GM21423 (cell line): ENCODE data around the gene NADK.

Experiments
- ATAC-seq: cut with Tn5 transposase; IDR thresholded peaks from one replicate; pipeline ENCODE4 v1.9.1; 2021; ENCODE audit warnings: mild to moderate bottlenecking, moderate library complexity; ENCODE audit not compliant: unreplicated experiment

Gene NADK

DNA sequence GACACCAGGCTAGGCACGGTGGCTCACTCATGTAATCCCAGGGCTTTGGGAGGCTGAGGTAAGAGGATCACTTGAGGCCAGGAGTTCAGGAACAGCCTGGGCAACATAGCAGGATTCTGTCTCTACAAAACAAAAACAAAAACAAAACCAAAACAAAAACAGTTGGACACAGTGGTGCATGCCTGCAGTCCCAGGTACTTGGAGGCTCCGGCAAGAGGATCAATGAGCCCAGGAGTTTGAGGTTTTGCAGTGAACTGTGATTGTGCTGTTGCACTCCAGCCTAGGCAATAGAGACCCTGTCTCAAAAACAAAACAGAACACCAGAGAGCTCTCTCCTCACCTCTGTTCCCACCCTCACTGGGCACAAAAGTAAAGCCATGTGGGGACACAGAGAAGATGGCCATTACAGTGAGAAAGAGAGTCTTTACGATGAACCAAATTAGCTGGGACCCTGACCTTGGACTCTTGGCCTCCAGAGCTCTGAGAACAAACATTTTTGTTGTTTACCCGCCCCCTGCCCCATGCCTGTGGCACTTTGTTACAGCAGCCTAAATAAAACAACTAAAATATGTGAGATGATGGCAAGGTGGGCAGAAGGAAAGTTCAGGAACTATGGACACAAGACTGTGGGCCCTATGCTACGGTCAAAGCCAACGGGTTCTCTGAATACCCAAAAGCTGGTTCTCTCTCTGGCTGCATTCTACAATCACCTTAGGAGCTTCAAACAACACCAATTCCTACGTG lies 9.8 kb downstream of the NADK start:
- ATAC-seq = no peak

DNA sequence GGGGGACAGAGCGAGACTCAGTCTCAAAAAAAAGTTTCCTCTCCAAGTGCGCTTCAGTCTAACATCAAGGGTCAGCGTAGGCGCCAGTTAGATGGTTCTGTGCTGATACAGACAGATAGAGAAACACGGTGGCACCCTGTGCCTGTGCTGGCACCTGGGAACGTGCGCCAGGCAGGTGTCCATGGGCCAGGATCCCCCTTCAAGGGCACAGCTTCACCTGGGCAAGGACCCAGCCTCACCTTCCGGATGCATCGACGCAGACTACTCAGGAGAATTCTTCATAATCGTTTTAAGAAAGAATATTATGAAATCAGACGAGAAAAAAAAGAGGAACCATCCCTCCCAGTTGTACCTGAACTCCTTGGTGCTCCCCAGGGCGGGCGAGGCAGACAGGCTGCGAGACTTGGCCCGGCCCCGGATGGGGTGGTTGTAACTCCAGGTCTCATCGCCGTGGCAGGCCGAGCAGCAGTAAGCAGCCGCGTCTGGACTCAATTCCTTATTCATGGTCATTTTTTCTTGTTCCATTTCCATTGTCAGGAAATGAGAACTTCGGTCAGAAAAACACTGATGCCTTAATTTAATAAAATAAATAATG lies 13.3 kb downstream of the NADK start:
- ATAC-seq = no peak

GRCh38 chr1:1763657-1764621 lies 14.3 kb downstream of the NADK start:
- ATAC-seq = no peak

DNA sequence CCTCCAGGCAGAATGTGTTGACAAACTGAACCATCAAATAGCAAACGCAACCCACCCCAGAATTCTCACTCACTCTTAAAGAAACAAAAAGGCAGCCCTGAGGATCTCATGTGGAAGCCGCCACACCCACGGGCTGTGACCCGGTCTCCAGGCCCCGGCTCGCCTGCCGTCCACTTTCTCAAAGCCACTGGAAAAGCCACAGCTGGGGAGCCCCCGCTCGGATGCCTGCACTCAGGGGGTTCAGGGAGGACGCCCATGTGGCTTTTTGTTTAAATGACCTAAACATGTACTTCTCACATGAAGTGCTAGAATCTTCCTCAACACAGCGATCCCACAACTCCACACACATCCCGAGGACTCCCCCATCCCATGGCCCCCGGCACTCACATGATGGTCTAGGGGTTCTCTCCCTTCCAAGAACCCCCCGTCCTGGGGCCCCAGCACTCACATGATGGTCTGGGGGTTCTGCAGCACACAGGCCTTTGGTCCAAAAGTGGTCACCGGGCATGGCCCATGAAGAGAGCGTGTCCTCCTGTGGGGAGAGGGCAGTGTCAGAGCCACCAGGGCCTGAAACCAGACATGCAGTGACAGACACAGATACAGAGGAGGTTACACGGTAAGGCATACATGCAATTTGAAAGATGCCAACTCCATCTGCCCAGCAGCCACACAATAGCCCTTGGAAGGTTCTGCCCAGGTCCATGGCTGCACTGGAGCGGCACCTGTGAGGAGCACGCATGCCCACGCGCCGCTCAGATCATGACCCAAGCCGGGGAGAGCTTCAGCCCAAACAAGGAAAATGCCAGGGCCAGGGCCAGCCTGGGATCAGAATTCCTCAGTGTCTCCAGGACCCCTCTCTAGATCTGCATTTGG lies 16.5 kb downstream of the NADK start:
- ATAC-seq = no peak

- ATAC-seq = no peak
Measured at GRCh38 chr1:1760715-1761114, 17.6 kb downstream of the NADK start.

GRCh38 chr1:1760345-1760650 lies 18.0 kb downstream of the NADK start:
- no peak for ATAC-seq

- ATAC-seq = no peak
Measured at GRCh38 chr1:1759456-1760344, 18.6 kb downstream of the NADK start.

GRCh38 chr1:1758692-1759455 lies 19.4 kb downstream of the NADK start:
- ATAC-seq = no peak

DNA sequence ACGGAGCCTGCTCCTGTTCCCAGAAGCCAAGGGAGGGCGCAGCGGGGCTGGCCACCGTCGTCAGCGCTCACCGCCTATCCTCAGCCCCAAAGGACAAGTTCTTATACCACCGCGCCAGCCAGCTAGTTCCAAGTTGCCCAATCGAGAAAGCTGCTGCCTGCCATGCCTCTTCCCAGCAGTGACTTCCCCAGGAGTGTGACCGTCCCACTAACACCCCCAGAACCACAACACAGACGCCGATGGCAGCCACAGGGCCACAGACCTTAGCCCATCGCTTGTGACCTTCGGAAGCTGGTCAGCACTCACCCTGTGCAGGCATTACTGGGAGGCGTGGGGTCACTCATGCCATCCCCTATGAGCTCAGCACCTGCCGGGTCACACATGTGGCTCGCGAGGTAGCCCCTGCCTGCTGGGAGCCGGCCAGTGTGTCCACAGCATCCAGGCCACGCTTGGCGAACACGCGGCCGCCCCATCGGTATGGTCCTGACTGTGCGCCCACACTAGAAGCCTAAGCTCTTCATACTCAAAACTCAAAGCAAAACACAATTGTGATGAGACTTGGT lies 20.1 kb downstream of the NADK start:
- ATAC-seq = no peak

- ATAC-seq = no peak
Measured at GRCh38 chr1:1757422-1758058, 20.7 kb downstream of the NADK start.

DNA sequence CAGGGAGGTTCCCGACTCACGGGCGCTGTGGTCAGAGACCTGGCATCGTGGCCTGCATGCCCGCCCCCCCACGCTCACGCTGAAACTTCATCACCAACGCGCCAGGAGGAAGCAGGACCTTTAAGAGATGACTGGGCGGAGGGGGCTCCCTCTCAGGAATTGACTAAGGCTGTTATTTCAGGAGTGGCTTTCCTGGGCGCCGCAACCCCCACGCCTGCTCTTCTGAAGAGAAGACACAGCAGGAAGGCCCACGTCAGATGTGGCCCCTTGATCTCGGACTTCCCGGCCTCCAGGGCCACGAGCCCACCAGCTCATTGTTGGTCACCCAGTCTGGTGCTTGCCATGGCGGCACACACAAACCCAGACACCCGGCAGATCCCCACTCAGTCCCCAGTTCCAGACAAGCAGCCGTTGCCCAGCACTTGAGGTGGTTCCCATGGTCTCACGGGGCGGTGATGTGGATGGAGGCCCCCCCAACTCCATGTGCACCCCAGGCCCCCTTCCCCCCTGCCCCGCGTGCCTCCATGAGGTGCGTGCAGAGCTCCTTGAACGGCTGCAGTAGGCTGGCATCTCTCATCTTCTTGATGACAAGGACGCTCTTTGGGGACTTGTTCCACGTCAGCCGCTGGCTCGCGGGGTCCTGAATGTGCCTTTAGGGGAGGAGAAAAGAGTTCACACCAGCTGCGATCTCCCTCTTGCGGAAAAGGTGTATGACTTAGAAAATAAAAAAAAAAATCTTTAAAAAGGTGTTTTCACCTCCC lies 21.4 kb downstream of the NADK start:
- no peak for ATAC-seq

DNA sequence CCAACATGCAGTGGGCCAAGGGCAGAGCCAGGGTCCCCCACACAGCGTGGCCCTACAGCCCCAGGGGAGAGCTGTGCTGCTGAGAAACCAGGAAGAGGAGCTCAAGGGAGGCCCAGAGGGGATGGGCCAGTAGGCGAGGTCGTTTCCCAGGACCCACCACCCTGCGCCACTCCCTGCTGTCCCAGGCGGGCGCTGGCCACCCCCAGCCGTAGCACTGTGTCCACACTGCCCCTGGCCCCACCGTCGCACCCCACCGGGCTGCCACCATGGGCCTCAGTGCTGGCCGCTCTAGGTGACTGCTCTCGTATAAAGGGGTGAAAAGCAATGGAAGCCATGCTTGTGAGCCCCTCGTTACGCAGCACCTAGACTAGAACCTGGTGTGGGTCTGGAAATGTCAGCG lies 22.4 kb downstream of the NADK start:
- no peak for ATAC-seq

DNA sequence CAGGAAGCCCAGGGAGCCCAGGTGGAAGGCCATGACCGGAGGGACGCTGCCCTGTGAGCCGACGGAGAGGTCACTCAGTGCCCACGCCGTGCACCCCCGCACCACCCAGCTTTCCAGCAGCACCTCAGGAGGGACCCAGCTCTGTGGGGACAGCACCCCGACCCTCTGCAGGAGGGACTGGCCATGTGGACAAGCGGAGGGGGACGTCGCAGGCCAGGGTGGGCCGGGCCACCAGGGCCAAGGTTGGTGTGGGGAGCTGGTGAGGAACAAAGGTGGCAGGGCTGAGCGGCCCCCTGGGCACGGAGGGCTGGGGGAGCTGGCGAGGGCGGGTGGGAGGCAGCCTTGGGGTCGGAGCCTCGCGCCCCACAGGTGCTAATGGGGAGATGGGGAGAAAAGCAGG lies 22.8 kb downstream of the NADK start:
- ATAC-seq = no peak

- ATAC-seq = no peak
Measured at GRCh38 chr1:1754051-1754815, 24.0 kb downstream of the NADK start.

DNA sequence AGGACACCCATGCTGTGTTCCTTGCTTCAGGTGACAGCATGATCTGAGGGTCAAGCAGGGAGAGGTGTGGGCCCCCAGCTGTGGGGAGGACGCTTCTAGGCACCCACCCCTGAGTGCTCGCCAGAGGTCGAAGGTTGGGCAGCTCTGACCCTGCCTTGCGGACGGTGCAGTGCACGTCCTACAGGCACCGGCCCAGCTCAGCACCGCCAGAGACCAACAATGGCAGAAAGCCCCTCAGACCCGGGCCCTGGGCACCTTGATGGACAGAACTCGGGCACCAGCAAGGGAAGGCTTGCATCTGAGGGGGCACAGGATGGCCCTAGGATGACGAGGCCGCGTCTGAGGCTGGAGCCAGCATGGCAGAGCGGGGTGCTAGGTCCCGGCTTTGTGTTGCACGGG lies 24.7 kb downstream of the NADK start:
- ATAC-seq = no peak

DNA sequence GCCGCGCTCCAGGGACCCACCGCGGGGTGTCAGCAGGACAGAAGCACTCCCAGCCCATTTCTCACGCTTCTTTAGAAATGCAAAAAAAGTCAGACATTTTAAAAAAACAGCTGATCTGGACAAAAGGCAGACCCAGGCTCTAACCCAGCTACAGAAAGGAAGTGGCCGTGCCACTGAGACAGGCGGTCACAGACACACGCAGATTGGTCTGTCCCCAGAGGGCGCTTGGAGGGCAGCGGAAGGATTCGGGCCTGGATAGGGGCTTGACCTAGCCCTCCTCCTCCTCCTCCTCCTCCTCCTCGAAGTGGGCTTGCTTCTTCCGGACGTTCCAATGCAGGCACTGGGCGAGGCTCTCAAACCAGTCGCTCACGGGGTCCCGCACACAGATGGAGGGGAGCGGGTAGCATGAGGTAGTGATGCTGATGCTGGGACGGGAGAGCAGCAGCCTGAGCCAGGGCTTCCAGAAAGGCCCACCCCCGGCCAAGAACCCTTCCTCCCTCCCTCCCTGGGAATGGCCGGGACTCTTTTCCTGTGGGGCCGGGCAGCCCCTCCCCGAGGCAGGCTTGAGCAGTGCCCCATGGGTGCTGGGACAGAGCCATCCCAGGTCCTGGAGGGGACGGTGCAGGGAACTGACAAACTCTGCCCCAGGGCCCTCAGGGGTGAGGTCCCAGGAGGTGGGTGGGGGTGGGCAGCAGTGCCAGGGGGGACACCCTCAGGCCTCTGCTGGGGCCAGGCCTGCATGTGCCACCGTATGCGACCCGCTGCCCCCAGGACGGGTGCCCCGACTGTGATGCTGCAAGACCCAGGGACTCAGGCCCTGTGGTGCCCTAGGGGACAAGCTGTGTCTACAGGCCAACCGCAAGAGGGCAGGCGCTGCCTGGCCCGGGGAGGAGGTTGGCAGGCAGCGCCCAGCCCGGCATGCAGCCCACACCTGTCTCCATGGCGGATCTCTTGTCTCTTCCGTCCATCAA lies 25.3 kb downstream of the NADK start:
- ATAC-seq = no peak
